Stimulated activated CD4-positive, alpha-beta T cell treated with anti-CD3 and anti-CD28 coated beads, TNF-alpha, amount 100 ng/mL, for 1 hour (primary cell): ENCODE data around the gene TTC7B.

Source experiments
- DNase-seq, 3 donors: peaks; one replicate each; pipeline ENCODE4 v3.0.0-alpha.2; 2020; ENCODE audit warnings: low read depth in 3 of 3, low spot score in 1 of 3

TTC7B gene

DNA sequence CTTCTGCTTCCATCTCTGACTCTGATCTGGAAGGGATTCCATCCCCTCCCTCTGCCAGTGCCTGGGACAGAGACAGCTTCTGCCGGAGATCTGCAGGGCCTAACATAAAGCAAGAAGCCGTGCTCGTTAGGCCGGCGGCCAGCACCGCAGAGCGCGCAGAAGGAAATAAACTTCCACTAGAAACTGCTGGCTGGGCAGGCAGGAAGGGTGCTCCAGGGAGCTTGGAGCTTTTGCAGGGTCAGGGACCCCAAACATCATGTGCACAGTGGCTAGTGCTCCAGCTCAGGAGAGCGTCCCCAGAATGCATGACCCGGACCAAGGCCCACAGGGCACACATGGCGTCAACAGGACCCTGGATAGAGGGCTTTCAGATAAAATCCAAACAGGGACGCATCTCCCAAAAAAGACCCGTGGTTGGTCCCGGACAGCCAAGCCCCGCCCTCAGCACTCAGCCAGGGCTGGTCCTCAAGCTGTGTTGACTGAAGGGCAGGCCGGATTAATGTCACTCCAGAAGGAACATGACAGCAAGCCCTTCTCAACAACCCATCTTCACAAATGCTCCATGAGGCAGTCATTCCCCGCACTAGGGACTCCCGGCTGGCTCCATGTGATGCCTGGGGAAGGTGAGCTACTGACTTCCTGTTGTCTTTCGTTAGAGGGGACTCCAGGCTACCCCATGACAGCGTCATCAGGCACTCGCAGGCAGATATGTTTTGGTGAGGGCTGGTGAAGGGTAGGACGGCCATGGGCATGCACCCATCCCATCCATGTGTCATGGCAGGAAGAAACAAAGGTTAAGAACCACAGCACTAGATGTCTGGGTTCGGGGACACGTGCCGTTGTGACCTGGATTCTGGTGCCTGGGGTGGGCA, 297.9 kb downstream of the TTC7B start:
- DNase-seq, result no peak

DNA sequence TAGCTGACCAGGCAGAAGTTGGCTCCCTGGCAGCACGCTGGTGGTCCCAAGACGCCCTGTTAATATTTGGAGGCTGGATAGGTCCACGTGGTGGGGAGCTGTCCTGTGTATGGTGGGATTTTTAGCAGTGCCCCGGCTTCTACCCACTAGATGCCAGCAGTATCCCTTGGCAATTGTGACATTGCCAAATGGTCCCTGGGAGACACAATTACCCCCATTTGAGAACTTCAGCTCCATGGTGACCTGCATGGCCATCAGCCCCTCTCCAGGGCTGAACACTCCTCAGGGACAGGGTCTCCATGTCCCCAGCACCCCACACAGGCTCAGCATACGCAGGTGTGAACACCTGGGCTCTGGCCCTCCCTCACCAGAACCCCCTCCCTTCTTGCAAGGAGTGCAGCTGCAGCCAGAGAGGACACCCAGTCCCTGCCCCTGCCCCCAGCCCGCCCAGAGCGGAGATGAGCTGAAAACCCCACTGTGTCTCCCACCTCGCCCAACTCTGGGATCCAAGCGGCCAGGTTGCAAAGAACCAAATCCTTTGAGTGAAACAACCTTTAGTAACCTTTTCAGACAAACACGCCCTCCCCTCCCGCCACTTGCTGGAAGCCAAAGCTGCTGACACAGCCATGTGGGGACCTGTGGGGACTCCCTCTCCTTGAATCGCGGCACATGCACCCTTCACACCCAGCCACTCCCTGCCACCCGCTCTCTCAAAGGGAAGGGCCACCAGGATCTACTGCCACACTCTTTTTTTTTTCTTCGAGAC, 299.0 kb downstream of the TTC7B start:
- no peak for DNase-seq

DNA sequence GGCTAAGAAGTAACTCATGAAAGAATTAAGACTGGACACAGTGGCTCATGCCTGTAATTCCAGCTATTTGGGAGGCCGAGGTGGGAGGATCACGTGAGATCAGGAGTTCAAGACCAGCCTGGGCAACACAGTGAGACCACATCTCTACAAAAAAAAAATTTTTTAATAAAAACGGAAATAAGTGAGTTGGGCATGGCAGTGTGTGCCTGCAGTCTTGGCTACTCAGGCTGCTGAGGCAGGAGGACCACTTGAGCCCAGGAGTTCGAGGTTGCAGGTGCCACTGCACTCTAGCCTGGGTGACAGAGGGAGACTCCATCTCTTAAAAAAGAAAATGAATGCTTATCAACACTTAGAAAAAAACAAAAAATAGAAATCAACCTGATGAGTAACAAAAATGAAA, 301.7 kb downstream of the TTC7B start:
- no peak for DNase-seq

DNA sequence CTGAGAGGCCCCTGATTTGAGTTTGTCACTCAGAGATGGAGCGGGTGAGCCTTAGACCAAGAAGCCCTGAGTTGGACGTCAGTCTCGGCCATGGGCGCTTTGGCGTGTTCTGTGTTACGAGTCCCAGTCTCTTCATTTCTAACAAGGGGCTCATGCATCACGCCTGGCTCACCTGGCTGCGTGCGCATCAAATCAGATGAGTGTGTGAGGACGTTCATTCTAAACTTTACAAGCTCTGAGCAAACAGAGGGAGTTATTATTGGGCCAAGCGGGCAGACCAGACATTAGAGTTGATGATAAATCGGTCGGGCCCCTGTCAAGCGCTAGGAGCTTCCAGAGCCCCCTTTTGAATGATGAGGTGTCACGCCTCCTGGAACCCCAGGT, 302.2 kb downstream of the TTC7B start:
- DNase-seq, result no peak

DNA sequence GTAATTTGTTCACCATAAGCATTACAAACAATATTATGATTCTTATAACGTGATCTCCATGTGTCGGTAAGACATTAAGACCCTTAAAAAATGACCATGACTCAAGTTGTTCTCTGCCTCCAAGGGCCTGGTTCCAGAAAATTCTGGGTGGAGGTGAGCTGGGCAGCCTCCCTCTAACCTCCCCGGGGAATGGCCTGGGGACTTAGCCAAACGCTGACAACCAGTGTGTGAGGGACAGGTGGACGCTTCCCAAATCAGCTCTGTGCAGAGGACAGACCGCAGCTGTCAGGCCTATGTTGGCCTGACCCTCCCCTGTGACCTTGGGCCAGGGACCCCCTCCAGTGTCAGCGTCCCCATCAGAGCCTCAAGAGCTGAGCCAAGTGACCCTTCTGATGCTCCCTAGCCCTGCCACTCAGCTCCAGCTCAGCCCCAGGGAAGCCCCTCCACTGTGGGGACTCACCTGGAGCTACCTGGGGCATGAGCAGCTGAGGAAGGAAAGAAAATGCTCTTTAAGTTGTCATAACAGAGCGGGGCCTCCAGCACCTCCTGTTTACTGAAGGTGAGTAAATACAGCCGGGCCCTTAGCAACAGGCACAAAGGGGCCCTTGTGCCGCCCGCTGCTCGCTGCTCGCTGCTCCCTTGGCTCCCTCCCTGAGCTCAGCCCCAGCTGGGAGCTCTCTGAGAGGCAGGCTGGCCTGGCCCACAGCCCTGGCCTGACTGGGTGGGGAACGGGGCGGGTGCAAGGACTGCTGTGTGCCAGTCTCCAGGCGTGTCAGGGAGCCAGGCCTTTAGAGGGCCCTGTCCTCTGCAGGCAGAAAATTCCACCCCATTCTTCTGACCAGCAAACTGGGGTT, 302.8 kb downstream of the TTC7B start:
- DNase-seq, result no peak

DNA sequence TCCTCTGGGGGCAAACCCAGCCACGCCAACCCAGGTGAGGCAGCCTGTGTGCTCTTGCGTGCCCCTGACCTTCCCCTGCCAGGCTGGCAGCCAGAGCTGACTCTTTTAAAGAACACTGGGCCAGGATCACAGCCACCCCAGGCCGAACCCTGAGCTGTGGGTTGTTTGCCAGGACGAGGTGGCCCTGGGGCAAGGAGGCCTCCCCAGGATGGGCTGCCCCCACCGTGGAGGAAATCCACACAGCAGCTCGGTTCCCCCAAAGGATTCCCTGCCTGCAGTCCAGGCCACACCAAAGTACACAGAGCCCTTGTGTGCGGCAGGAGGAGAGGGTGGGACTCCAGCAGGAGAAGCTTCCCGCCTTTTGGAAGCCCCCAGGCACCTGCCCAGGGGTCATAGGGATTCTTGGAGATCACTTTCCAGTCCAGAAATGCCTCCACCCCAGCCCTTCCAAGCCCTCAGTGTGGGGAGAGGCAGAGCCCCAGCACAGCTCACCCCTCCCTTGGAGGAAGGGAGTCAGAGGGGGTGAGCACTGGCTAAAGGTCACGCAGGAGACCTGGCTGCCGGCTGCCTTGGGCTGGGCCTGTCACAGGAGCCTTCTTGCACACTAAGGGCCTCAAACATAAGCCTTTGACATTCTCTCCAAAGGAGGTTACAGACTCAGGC, 303.8 kb downstream of the TTC7B start:
- DNase-seq, result no peak

DNA sequence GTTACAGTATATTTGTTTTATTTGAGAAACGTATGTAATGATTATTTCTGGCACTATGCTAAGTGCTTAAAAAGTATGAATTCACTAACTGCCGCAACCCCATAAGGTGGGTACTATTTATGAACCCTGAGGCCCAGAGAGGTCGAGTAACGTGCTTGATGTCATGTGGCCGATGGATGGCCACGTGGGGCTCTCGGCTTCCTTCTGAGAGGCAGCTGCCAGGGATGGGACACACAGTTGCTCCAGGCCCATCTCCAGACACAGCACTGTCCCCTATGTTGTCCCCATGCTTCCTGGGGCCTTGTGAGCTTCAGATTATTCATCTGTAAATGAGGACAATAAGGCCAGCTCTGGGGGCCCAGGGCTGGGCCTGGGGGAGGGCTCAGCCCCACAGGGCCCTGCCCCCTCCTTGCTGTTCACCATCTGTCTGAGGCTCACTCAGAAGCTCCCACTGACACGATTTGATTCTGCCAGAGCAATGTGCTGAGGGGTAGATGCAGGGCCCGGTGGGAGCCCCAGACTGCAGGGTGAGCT, 304.4 kb downstream of the TTC7B start:
- DNase-seq, result no peak

DNA sequence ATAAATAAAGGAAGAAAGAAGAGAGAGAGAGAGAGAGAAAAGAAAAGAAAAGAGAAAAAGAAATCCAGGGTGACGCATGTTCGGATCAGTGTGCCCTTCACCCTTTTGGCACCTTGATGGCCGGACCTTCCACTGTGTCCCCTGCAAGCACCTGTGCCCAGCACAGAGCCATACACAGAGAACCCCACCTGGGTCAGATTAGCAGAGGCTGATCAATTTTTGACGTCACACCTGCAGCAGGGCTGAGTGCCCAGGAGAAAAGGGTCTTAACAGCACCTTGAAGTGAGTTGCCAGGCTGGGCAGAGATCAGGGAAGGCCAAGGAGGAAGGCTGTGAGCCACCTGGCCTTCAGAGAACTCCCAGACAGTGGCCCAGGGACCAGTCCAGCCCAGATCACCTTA, 305.0 kb downstream of the TTC7B start:
- no peak for DNase-seq

DNA sequence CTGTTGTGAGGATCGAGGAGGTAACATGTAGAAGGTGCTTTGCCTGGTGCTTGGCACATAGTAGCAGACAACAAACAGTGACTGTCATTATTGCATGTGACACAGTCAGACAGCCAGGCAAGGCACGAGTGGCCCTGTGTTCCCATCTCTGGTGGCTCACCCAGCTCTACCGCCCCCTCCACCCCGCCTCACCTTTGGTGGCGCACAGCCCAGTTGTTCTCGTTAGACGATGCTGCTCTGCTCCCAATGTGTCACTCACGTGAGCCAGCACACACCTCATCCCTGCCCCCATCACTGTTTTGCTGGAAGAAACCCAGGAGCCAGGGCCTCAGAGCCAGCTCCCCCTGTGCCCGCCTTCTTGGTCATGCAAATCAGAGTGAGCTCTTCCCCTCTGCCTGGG, 306.1 kb downstream of the TTC7B start:
- DNase-seq, result no peak

DNA sequence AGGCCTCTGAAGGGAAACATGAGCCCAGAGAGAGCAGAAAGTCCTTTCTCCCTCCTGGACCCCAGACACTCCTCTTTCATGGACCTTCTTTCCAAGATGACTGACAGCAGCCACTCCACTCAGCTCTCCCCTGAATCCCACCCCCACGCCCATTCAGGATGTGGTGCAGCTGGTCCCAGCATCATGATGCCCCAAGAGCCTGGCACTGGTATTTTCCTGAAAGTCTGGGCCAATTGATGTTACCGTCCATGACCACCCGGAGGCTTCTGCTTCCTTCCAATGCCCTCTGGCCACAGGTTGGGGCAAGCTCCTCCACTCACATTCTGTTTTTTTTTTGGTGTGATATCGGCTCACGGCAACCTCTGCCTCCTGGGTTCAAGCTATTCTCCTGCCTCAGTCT, 306.8 kb downstream of the TTC7B start:
- no peak for DNase-seq

DNA sequence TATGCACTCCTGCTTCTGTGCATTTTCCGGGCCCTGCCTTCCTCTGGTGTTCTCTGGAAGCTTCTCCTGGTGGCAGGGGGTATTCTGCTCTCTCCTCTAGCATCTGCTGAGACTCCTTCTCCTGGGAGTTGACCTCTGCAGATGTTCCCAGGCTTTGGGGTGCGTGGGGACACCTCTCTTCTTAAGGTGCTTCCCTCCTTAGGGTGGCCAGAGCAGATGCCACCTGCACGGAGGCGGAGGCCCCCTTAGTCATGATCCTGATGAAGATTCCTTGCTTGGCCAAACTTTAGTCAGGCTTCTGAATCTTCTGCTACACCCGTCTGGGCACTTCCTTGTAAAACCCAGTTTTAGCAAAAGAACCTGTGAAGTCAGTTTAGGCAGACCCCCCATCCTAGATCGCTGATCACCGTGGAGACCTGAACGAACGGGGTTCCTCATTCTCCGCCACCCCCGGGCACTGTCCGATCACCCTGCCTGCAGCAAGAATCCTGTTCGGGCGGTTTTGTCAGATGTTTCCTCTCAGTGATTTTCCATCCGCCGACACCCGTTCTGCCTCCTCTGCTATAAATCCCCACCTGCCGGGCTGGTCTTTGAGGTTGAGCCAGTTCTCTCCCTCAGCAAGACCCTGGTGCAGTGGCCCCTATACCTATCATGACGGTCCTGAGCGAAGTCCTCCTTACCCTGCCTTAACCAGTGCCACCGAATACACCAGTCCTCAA, 307.5 kb downstream of the TTC7B start:
- no peak for DNase-seq

DNA sequence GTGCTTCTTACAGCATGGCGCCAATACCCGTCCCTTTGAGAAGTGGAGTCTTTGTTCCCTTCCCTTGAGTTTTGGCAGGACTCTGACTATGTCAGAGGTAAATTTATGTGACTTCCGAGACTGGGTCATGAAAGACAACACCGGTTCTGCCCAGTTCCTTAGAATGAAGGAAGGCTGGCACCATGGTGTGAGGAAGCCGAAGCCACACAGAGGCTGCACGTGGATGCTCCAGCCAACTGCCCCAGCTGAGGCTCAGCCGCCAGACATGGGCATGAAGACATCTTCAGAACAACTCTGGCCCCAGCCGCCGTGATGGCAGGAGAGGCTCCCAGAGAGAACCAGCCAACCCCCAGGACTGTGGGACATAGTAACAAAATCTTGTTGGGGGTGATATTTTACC, 308.2 kb downstream of the TTC7B start:
- DNase-seq, result no peak

DNA sequence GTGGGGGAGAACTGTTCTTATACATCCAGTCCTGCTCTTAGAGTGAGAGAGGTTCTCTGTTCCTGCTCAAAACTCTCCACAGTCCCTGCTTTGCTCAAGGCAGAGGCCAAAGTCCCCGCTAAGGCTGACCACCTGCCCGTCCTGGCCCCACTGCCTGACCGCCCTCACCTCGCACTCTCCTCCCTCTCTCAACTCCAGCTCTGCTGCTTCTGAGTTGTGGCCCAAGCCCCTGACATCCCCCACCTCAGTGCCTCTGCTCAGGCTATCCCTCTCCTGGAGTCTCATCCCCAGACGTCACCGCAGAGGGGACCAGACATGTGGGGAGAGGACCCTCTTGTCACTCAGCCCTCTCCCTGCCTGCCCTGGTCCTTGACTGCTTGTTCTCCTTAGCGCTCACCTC, 308.8 kb downstream of the TTC7B start:
- DNase-seq, result no peak

DNA sequence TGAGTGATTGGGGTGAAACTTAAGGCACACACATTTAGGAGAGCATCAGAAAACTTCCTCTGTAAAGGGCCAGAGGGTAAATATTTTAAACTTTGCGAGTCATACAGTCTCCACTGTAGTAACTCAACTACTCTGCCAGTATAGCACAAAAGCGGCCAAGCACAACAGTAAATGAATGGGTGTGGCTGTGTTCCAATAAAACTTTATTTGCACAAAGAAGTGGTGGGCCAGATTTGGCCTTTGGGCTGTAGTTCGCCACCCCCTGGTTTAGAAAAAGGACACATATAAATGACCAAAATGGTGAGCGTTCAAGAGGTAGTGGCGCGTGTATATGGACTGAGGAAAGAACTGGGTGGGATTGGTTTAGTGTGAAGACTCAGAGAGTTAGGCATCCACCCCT, 309.5 kb downstream of the TTC7B start:
- DNase-seq, result no peak

DNA sequence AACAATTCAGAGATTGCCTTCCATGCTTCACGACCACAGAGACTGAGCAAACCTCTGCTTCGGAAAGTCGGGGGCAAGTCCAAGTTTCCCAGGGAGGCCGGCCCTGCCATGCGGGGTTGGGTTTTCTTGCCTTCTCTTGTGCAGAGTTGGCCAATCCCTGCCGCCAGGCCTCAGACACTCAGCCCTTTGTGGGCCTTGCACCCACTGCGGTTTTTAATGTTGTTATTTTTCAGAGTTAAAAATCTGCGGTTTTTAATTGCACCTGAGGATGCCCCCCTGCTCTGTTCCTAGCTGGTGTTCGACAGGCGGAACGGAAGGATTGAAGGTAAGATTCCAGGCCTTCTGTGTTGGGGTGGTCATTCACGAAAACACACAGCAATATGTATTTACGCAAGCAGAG, 310.7 kb downstream of the TTC7B start:
- DNase-seq, result no peak

DNA sequence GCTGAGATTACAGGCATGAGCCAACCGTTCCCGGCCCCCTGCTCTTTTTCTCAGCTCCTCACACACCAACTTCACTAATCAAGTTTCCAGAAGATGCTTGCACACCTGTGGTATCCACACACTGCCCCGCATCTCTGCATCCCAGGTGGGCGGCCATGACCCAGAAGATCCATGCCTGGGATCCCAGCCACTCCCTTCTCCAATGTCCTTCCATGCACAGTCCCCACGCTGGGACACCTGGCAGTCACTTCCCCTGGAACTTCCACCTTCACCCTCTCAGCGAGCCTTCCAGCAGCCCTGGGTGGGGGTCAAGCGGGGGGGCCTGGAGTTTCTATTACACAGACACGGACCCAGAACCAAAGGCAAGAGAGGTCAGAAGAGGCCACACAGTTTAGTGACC, 311.6 kb downstream of the TTC7B start:
- no peak for DNase-seq

DNA sequence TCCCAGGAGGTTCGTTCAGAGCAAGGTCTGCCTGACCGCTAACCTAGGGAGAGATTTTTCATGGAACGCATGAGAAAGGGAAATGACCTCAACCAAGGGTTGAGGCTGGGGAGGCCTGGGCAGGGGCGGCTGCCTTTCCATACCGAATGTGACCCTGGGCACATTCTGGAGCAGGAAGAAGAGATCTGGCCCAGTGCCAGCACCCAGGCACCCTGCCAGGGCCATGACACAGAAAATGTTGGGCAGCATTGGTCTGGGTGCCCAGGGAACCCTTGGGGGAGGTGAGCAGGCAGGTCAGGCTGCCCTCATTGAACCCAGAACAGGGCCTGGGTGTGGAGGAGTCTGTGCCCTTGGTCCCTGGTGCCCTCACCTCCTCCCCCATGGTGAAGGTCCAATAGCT, 312.6 kb downstream of the TTC7B start:
- no peak for DNase-seq

DNA sequence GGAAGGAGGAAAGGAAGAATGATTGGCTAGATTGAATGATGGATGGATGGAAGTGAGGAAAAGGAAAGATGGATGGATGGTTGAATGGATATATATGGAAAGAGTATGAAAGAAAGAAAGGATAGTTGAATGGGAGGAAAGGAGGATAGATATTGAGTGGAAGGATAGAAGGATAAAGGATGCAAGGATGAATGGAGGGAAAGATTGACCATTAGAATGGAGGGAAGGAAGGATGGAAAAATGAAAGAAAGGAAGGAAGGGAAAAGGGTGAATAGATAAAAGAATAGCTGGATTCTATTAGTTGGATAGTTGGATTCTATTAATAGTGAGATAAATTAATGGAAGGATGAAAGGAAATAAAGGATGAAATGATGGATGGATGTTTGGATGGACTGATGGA, 313.5 kb downstream of the TTC7B start:
- no peak for DNase-seq

DNA sequence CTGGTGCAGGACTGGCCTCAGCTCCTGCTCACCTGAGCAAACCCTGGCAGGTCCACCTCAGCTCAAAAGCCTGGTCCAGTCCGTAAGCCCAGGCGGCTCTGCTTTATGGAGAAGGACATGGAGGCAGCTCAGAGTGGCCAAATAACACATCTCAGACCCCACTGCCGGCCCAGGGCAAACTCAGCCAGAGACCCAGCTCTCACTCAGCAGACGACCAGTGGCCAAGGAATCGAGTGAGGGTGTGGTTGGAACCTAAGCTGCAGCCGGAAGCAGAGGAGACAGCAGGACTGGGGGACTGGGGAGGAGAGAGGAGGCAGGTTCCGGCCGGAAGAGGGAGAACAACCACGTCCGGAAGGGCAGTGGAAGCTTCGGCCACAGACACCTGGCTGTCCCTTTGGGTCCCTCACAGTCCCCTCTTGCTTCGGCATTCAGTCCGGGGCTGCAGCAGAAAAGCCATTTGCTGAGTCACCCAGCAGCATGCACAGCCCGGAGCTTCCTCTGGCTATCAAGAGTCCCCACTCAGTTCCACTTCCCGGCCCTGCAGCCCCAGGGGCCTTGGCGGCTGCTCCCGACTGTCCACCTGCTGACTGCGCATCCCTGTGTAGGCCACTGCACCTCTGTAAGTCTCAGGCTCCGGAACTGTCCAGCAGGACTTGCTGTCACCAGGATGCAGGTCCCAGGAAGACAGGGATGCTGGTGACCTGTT, 315.4 kb downstream of the TTC7B start:
- no peak for DNase-seq
